Erythroblast (primary cell): ENCODE data around the gene PDE6H.

ENCODE experiments used
- GATA1 ChIP-seq: IDR thresholded peaks from 2 replicates; pipeline ENCODE4 v1.6.1; 2011; ENCODE audit warnings: low read depth, mild to moderate bottlenecking, control low read depth, low read length, moderate library complexity
- POLR2A ChIP-seq: IDR thresholded peaks from 2 replicates; pipeline ENCODE4 v1.6.1; 2011; ENCODE audit warnings: mild to moderate bottlenecking, low read length

DNA sequence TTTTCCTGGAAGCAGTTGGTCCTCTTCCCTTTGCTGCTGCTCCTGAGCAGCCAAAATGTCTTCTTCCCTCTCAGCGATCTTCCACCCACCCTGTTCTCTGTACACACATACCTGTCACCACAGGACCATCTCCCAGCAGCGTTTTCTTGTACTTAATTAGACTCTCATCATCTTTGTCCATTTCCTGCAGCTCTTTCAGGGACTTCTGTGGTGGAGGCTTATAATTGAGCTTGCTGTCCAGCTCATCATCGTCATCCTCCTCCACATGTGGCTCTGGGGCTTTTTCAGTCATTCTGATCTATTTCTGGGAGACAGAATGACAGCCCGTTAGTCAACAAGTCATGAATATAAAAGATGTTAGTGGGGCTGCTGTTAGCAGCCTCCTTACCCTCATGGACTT lies 22.4 kb upstream of the PDE6H start:
- TF ChIP-seq POLR2A (no peak), GATA1 (no peak)
